Ovary (tissue), 9 donors: ENCODE results near the gene PARM1. TPM values are rescaled to one million over a fixed set of nuclear protein-coding genes. Genes with fewer than 3 reads are reported as not detected.

Source experiments
- DNase-seq, 5 donors: peaks; one replicate each; pipeline ENCODE4 v3.0.0-alpha.2; 2019 to 2020
- H3K27ac ChIP-seq, 2 donors: fragments of 200-600 bp; one replicate each; pipeline versions ENCODE4 v1.5.1 to v1.8.0; 2019 to 2022
- H3K27me3 ChIP-seq: fragments of 200-600 bp; one replicate; pipeline ENCODE4 v1.8.0; 2022
- H3K36me3 ChIP-seq: fragments of 200-600 bp; sonication (generic); one replicate; pipeline ENCODE4 v1.5.1; 2019
- H3K4me1 ChIP-seq: one replicate; pipeline ENCODE4 v1.8.1; 2013; ENCODE audit warnings: mild to moderate bottlenecking, moderate library complexity; ENCODE audit not compliant: insufficient read depth
- H3K4me3 ChIP-seq: fragments of 200-600 bp; sonication (generic); one replicate; pipeline ENCODE4 v1.5.1; 2017
- H3K9me3 ChIP-seq, 2 donors: fragments of 200-600 bp in 1 of 2; sonication (generic) in 1 of 2; one replicate each; pipeline versions ENCODE4 v1.5.1 to v1.8.1; 2013 to 2019; ENCODE audit warnings: mild to moderate bottlenecking in 1 of 2, moderate library complexity in 1 of 2
- EP300 ChIP-seq: sonication (generic); formaldehyde crosslinking; IDR thresholded peaks from one replicate; pipeline ENCODE4 v1.6.1; 2017; ENCODE audit warnings: antibody characterized with exemption
- POLR2A ChIP-seq: fragments of 450-650 bp; IDR thresholded peaks from one replicate; pipeline ENCODE4 v1.6.1; 2017; ENCODE audit warnings: antibody characterized with exemption, mild to moderate bottlenecking, moderate library complexity
- WGBS, 3 donors: extraction: QIAGEN DNeasy Blood & Tissue Kit in 1 of 3; methylation state at CpG; one replicate each; pipeline versions ENCODE4 v1.1.5 to v1.1.7; 2013 to 2017; 5-methylcytosine and 5-hydroxymethylcytosine counted together
- intact Hi-C, 4 donors: fragments of 100-400 bp; cut with DNase I; formaldehyde crosslinking; loops; one replicate each; pipeline versions ENCODE4 v1.11.0 to v1.15.1; 2022 to 2023
- polyA plus RNA-seq, 2 donors: library from polyadenylated mRNA; stranded (reverse); fragments of 200-250 nt in 1 of 2; fragments of 350-450 nt in 1 of 2; fragmentation: Illumina TruSeq in 1 of 2; extraction: RNeasy Lipid Tissue Mini Kit (QIAGEN cat#74804) in 1 of 2; gene quantifications; one replicate each; pipeline ENCODE4 v1.2.3, GENCODE V29; 2013 to 2014
- total RNA-seq, 7 donors: library from RNA; depleted of rRNA in 2 of 7; stranded (reverse); fragments of >200 nt in 2 of 7; fragmentation: NEBNext Ultra II Directional in 3 of 7; extraction: Animal tissue kit (Norgen Biotek cat#: 25700) in 3 of 7; gene quantifications; one replicate each; pipeline versions ENCODE4 v1.1.0 to v1.2.4, GENCODE V29; 2016 to 2023
- TF ChIP-seq, protein P1 (sequence below), 3 donors: fragments of 450-650 bp in 2 of 3; fragments of 200-600 bp in 1 of 3; IDR thresholded peaks; one replicate each; pipeline versions ENCODE4 v1.5.1 to v1.8.0; 2016 to 2022; ENCODE audit warnings: antibody characterized with exemption in 3 of 3, mild to moderate bottlenecking in 1 of 3
- donor health status: DM: no; HTN: no; CAD: no; lungs with moderate emphysema.
- donor health status: DM: no; HTN: no; CAD: no.
- donor health status: Bipolar disorder and iron deficiency.
- donor health status: DM: yes; HTN: yes; CAD: no.
- donor health status: DM: no; HTN: no; CAD: no.
- donor health status: DM: yes; HTN: yes; CAD: no.

Gene PARM1
- total and polyA plus RNA-seq, 9 donors, result 1.9 to 90.1 (median 12.6) TPM

DNA sequence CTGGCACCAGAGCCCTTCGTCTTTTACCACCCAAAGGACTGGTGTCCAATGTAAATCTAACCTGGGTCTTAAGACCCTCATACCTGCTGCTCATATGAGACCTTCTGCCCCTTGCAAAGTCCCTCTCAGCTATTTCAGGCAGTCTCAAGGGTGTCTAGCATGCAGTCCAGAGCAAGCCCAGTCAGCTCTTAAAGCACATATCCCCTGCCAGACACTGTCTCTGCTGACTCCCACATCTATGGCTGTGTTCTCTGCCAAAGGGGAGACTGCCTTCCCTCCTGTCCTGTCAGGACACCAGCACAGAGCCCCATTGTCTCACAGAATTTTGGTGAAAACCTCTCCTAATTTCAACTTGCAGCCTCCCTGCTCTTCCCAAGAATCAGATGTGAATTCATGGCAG, 118.5 kb downstream of the PARM1 start:
- no peaks in the 10 kb centered on the region for H3K36me3 ChIP-seq
- intact Hi-C loops, result no loop called here
- no peaks in the 10 kb centered on the region for H3K9me3 ChIP-seq
- H3K4me3 ChIP-seq, result no peak overlapping the region
- no peaks in the 10 kb centered on the region for H3K4me1 ChIP-seq
- WGBS, 3 donors, result 88 to 100% (median 100%) methylated on average over 1 of the region's 1 CpG
- DNase-seq, result no peak
- no peaks in the 10 kb centered on the region for H3K27me3 ChIP-seq
- no peak for TF ChIP-seq POLR2A
- no peak overlapping the region for H3K27ac ChIP-seq

GRCh38 chr4:75053352-75053751, 120.4 kb downstream of the PARM1 start:
- intact Hi-C loops, result no loop called here
- WGBS, 3 donors, result 68 to 84% (median 76%) methylated on average over 1 of the region's 1 CpG
- TF ChIP-seq EP300, result no peak
- TF ChIP-seq, protein P1, sequence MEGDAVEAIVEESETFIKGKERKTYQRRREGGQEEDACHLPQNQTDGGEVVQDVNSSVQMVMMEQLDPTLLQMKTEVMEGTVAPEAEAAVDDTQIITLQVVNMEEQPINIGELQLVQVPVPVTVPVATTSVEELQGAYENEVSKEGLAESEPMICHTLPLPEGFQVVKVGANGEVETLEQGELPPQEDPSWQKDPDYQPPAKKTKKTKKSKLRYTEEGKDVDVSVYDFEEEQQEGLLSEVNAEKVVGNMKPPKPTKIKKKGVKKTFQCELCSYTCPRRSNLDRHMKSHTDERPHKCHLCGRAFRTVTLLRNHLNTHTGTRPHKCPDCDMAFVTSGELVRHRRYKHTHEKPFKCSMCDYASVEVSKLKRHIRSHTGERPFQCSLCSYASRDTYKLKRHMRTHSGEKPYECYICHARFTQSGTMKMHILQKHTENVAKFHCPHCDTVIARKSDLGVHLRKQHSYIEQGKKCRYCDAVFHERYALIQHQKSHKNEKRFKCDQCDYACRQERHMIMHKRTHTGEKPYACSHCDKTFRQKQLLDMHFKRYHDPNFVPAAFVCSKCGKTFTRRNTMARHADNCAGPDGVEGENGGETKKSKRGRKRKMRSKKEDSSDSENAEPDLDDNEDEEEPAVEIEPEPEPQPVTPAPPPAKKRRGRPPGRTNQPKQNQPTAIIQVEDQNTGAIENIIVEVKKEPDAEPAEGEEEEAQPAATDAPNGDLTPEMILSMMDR (IDR thresholded peaks at IDR 0.05), result no peak
- no peak for TF ChIP-seq POLR2A

DNA sequence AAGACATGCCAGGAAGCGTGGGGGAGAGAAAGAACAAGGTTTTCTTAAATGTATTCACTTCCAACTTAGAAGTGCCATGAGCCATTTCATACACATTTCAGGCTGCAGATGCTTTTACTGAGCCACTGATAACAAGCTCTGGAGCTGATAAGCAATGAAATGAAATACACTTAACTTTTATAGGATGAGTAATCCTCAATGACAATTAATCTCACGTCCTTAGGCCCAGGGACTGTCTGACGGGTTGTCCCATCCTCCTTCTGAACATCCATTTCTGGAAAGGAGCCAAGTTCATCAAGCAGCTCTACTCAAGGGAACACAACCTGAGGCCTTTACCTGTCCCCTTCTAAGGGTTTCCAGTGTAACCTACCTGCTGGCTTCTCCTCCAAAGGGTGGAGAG, 121.2 kb downstream of the PARM1 start:
- TF ChIP-seq EP300 (no peak), POLR2A (no peak)
- TF ChIP-seq, protein P1 (IDR thresholded peaks at IDR 0.05), result no peak
- H3K36me3 ChIP-seq, result no peaks in the 10 kb centered on the region
- WGBS, 3 donors, result 45 to 53% (median 52%) methylated on average over 3 of the region's 3 CpGs
- DNase-seq, result no peak
- H3K4me1 ChIP-seq, result no peaks in the 10 kb centered on the region
- H3K4me3 ChIP-seq, result no peak overlapping the region
- intact Hi-C loops, result no loop called here
- no peaks in the 10 kb centered on the region for H3K27me3 ChIP-seq
- H3K27ac ChIP-seq, result no peak overlapping the region
- no peaks in the 10 kb centered on the region for H3K9me3 ChIP-seq

More at GRCh38 chr4:75053352-75053751, 120.4 kb downstream of the PARM1 start:
- H3K4me3 ChIP-seq, result no peak overlapping the region
- no peak overlapping the region for H3K27ac ChIP-seq
- no peaks in the 10 kb centered on the region for H3K4me1 ChIP-seq
- no peak for DNase-seq
- H3K36me3 ChIP-seq, result no peaks in the 10 kb centered on the region
- H3K9me3 ChIP-seq, result no peaks in the 10 kb centered on the region
- H3K27me3 ChIP-seq, result no peaks in the 10 kb centered on the region

- Histone ChIP-seq H3K4me1 (no peaks in the 10 kb centered on the region), H3K27ac (no peak overlapping the region), H3K36me3 (no peaks in the 10 kb centered on the region), H3K27me3 (no peaks in the 10 kb centered on the region), H3K9me3 (no peaks in the 10 kb centered on the region), H3K4me3 (no peak overlapping the region)
- 64 to 74% (median 68%) methylated on average over 4 of the region's 4 CpGs for WGBS, 3 donors
- intact Hi-C loops, result no loop called here
- no peak for TF ChIP-seq POLR2A
- TF ChIP-seq, protein P1 (IDR thresholded peaks at IDR 0.05), result no peak
- no peak for TF ChIP-seq EP300
- no peak for DNase-seq
Measured at GRCh38 chr4:75056277-75056676, 123.4 kb downstream of the PARM1 start.

DNA sequence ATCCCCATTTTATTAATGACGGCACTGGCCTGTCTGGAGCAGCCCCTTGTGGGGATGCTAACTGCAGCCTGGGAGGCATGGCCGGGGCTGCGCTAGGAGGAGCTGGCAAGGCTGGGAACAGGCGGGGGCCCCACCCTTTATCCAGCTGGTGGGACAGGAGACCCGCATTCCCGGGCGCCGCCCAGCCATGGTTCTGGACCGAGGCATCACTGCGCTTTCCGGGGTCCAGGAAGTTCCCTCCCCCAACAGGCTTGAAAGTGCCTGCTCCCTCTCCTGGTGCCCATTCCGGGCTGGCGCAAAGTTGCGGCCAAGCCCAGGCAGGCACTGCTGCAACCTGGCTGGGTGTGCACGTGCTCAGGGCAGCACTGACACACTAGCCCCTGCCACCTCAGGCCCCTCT, 124.5 kb downstream of the PARM1 start:
- H3K27ac ChIP-seq, result no peak overlapping the region
- H3K4me1 ChIP-seq, result no peaks in the 10 kb centered on the region
- H3K27me3 ChIP-seq, result no peaks in the 10 kb centered on the region
- TF ChIP-seq, protein P1 (IDR thresholded peaks at IDR 0.05), result no peak
- TF ChIP-seq EP300, result no peak
- TF ChIP-seq POLR2A, result no peak
- WGBS, 3 donors, result 96% methylated on average over 15 of the region's 15 CpGs
- H3K9me3 ChIP-seq, result no peaks in the 10 kb centered on the region
- intact Hi-C loops, result no loop called here
- H3K36me3 ChIP-seq, result no peaks in the 10 kb centered on the region
- H3K4me3 ChIP-seq, result no peak overlapping the region
- DNase-seq, result no peak
